Measurements from ENCODE around the gene PON1.

The PON1 gene

DNA sequence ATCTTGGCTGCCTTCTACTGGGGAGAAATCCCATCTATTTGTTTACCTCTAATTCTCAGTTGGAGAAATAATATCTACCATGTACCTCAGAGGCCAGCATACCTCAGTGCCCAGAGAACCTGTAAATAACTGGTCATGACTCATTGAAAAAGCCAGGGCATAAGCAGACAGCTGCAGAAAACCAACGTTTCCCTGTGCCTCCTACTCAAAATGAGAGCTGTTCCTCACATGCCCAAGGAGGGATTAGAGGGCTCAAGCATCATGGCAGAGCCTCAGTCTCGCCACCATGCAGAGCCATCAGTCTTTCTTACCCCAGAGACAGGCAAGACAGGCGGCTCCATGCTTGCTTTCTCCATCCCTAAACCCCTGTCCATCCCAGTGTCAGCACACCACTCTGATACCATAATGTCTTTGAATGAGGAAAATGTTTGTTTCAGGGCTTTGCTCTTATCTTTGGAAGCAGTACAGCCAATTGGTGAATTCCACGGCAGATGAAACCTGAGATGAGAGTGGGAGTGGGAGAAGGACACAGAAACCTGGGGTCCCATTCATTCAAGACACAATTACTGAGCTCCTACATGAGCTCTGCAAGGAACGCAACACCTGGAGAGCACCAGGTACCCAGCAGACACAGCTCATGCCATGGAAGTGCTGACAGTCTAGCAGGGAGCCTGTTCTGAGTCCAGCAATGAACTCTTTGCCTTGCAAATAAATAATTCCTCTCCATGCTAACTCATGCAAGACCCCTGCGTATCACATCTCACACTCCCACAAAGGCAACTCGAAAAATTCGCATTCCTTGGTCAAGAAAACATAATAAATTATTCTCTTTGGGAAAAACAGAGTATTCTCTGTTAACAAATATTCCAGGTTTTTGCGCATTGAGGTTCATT lies 21.1 kb downstream of the PON1 start:
- no peak overlapping the region for H3K4me2 ChIP-seq
- H3K36me3 ChIP-seq: no peaks in the 10 kb centered on the region
- H3K4me3 ChIP-seq: no peak overlapping the region
- no peak for TF ChIP-seq Cebpa-rat (IDR thresholded peaks at IDR 0.05)
- H3K27me3 ChIP-seq: no peaks in the 10 kb centered on the region
- no peak overlapping the region for H3K27ac ChIP-seq
- H3K4me1 ChIP-seq: no peaks in the 10 kb centered on the region
- H3K9ac ChIP-seq: no peak overlapping the region
- H4K20me1 ChIP-seq: no peaks in the 10 kb centered on the region
- H3K9me3 ChIP-seq (replicated peaks in 1 of 11): no peaks in the 10 kb centered on the region

DNA sequence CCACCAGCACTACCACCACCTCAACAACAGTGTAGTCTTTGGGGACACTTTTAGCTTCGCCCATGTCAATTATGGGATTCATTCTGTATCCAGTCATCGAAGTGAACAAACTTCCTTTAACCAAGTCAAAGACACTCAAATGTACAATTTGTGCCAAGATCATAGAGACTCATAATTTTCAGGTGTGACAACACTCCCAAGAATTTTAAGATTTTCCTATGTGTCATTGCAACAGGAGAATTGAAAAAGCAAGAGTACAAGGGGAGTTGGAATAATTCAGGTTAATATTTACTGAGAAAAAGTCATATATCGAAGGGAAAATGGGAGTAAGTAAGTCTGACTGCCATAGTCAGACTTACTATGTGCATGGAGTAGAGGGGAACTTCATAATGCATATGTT lies 26.2 kb downstream of the PON1 start:
- TF ChIP-seq Cebpa-rat (IDR thresholded peaks at IDR 0.05): no peak

DNA sequence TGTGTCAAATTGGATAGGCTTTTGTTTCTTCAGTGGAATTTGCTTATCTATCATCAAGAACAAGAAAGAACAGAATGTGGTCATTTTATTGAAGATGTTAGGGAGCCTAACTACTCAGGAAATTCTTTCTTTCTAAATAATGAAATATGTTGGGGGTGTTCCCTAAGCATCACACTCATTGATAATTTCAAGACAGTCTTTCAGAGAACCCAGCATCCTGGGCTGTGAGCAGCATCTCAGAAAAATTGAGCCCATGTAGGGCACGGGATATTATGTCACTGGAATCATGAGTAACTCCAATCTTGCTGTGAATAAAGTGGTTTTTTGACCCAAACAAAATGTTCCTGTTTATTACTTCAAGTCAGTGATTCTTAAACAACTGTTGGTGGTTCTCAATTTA lies 27.3 kb downstream of the PON1 start:
- no peaks in the 10 kb centered on the region for H3K27me3 ChIP-seq
- H3K9ac ChIP-seq: no peak overlapping the region
- no peak overlapping the region for H3K4me3 ChIP-seq
- H4K20me1 ChIP-seq: no peaks in the 10 kb centered on the region
- H3K27ac ChIP-seq: no peak overlapping the region
- H3K9me3 ChIP-seq (replicated peaks in 1 of 11): no peaks in the 10 kb centered on the region
- H3K4me1 ChIP-seq: no peaks in the 10 kb centered on the region
- H3K36me3 ChIP-seq: no peaks in the 10 kb centered on the region
- no peak for TF ChIP-seq Cebpa-rat (IDR thresholded peaks at IDR 0.05)
- no peak overlapping the region for H3K4me2 ChIP-seq

More for the DNA sequence above, 26.2 kb downstream of the PON1 start:
- Histone ChIP-seq H3K4me3 (no peak overlapping the region), H3K27ac (no peak overlapping the region), H3K27me3 (no peaks in the 10 kb centered on the region), H4K20me1 (no peaks in the 10 kb centered on the region), H3K4me1 (no peaks in the 10 kb centered on the region), H3K9me3 (replicated peaks in 1 of 11) (no peaks in the 10 kb centered on the region), H3K9ac (no peak overlapping the region), H3K4me2 (no peak overlapping the region), H3K36me3 (no peaks in the 10 kb centered on the region)

DNA sequence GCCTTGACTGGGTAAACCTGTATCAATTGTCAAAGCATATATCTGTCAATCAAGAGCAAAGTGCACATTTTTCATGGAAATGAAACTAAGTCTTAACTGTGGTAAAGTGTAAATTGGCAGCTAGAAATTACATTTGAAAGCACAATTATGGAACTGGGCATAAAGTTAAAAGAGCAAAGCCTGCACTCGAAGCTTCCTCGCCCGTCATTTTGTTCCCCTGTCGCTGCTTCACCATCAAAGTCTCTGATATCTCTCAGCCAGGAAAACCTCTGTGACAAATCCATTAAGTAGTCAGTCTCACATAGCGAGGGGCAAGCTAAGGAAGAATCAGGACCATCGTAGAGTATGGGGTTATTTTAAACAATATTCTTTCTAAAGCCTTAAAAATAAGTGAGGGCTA lies 27.9 kb downstream of the PON1 start:
- Histone ChIP-seq H4K20me1 (no peaks in the 10 kb centered on the region), H3K4me1 (peaks cover 0 to under 1% (median 0%) of the 10 kb centered on the region in 10 experiments; a peak in 1 of 20 replicates), H3K4me2 (no peak overlapping the region), H3K4me3 (no peak overlapping the region), H3K9me3 (replicated peaks in 1 of 11) (no peaks in the 10 kb centered on the region), H3K27me3 (no peaks in the 10 kb centered on the region), H3K36me3 (no peaks in the 10 kb centered on the region), H3K9ac (no peak overlapping the region), H3K27ac (no peak overlapping the region)
- no peak for TF ChIP-seq Cebpa-rat (IDR thresholded peaks at IDR 0.05)

DNA sequence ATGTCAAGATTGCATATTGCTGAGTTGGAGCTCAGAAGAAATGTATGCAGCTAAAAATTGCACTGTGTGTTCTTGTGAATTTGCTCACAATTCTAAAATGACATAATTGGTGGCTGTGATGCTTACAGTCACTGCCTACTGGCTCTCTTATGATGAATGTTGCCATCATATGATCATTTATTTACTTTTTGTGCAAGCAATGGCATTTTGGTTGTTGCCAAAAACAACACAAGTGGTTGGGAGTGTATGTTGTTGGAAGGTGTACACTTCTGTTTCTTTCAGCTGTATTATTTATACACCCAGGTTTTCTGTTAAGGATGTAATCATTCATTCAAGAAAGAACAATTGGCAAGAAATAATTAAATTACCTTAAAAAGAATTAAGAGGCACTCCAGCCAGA lies 28.9 kb downstream of the PON1 start:
- no peak for TF ChIP-seq Cebpa-rat (IDR thresholded peaks at IDR 0.05)
- H3K4me1 ChIP-seq: peaks cover 0 to 8% (median 2%) of the 10 kb centered on the region in 10 experiments; a peak in 5 of 20 replicates
- no peaks in the 10 kb centered on the region for H3K9me3 ChIP-seq (replicated peaks in 1 of 11)
- no peaks in the 10 kb centered on the region for H4K20me1 ChIP-seq
- no peak overlapping the region for H3K4me3 ChIP-seq
- no peak overlapping the region for H3K9ac ChIP-seq
- H3K4me2 ChIP-seq: no peak overlapping the region
- no peak overlapping the region for H3K27ac ChIP-seq
- H3K27me3 ChIP-seq: no peaks in the 10 kb centered on the region
- H3K36me3 ChIP-seq: no peaks in the 10 kb centered on the region

DNA sequence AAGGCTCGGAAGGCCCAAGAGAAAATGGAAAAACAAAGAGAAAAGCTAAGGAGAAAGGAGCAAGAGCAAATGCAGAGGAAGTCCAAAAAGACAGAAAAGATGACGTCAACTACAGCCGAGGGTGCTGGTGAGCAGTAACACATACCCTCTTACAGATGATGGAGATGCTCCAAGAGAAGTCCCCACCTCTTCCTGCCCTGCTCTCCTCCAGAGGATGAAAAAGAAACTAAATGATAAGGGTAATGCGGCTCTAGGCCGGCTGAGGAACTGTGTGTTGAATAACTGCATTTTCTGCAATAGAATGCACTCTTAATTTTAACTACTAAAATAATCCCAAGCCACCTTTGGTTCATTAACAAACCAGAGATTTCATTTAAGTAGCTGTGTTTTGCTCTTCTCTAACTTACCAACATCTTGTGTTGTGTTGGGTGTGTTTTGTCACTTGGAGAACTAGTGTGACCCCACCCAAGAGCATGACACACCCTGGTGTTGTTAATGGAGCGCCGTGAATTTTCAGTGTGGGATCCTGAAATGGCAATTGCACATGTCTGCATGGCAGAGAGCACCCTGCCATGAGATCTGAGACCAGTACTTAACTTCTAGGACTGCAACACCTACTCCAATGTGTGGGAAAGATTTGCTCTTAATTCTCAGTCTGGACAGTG lies 34.0 kb downstream of the PON1 start:
- Histone ChIP-seq H3K9me3 (replicated peaks in 1 of 11) (no peaks in the 10 kb centered on the region), H3K4me3 (no peak overlapping the region), H4K20me1 (no peaks in the 10 kb centered on the region), H3K27ac (no peak overlapping the region), H3K27me3 (no peaks in the 10 kb centered on the region), H3K36me3 (no peaks in the 10 kb centered on the region), H3K9ac (no peak overlapping the region), H3K4me1 (peaks cover 0 to 8% (median 2%) of the 10 kb centered on the region in 10 experiments; a peak in 5 of 20 replicates), H3K4me2 (peak overlapping the region in 1 of 11 experiments; percentile 18; a peak in 2 of 22 replicates)
- no peak for TF ChIP-seq Cebpa-rat (IDR thresholded peaks at IDR 0.05)

DNA sequence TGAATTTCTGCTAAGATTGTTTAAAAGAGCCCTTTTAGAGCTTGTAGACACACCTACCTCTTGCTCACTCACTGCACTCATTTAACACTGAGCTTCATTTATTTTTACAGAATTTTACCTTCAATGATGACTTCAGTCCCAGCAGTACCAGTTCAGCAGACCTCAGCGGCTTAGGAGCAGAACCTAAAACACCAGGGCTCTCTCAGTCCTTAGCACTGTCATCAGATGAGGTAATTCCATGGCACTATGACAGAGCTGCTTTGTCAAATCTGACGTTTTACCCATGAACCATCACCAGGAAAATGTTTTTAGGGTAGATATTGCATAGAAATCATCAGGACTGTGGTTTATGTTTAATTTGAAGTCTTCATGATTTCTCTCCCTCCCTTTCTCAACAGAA lies 38.2 kb downstream of the PON1 start:
- Histone ChIP-seq H3K27ac (no peak overlapping the region), H3K27me3 (no peaks in the 10 kb centered on the region), H3K4me1 (peaks cover 0 to 5% (median 1%) of the 10 kb centered on the region in 10 experiments; a peak in 5 of 20 replicates), H3K4me2 (no peak overlapping the region), H3K36me3 (no peaks in the 10 kb centered on the region), H3K4me3 (no peak overlapping the region), H3K9ac (no peak overlapping the region), H4K20me1 (no peaks in the 10 kb centered on the region), H3K9me3 (replicated peaks in 1 of 11) (no peaks in the 10 kb centered on the region)
- no peak for TF ChIP-seq Cebpa-rat (IDR thresholded peaks at IDR 0.05)

DNA sequence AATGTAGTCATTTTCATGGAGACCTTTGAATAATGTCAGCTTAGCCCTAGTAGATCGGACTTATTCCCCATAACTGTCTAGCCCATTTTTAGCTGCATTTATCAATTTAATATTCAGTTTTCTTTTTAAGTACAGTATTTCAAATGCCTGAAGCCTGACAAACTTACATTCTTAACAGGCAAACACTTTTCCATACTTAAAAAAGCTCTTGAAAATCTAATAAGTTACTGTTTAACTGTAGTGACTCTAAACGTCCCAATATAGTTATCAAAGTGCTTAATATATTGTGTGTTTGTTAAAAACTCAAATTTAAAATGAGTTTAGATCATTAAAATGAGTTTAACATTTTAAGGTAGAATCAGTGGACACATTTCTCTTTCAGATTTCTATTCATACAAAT lies 44.9 kb downstream of the PON1 start:
- H3K4me3 ChIP-seq: no peak overlapping the region
- H3K9ac ChIP-seq: no peak overlapping the region
- no peaks in the 10 kb centered on the region for H3K9me3 ChIP-seq (replicated peaks in 1 of 11)
- no peak overlapping the region for H3K27ac ChIP-seq
- no peaks in the 10 kb centered on the region for H3K27me3 ChIP-seq
- H4K20me1 ChIP-seq: no peaks in the 10 kb centered on the region
- no peak overlapping the region for H3K4me2 ChIP-seq
- H3K4me1 ChIP-seq: no peaks in the 10 kb centered on the region
- H3K36me3 ChIP-seq: no peaks in the 10 kb centered on the region
- TF ChIP-seq Cebpa-rat (IDR thresholded peaks at IDR 0.05): no peak

DNA sequence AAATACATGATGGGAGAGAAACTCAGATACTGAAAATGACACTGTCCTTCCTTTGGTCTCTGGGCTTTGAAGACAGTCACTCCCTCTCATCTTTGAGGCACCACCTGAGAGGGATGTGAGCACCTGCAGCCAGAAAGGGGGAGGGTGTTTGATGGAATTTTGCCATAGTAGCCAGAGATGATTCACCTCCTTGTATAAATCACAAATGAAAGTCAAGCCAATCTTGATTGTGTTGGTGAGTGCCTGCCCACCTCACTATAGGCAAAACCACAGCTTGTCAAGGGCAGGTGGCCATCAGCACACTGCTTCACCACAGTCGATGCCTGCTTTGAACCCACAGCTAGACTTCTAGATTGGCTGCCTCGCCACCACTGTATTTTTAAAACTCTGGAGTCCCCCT lies 48.2 kb downstream of the PON1 start:
- Histone ChIP-seq H3K36me3 (no peaks in the 10 kb centered on the region), H3K4me3 (no peak overlapping the region), H3K27me3 (no peaks in the 10 kb centered on the region), H4K20me1 (no peaks in the 10 kb centered on the region), H3K9ac (no peak overlapping the region), H3K4me2 (no peak overlapping the region), H3K4me1 (no peaks in the 10 kb centered on the region), H3K27ac (no peak overlapping the region), H3K9me3 (replicated peaks in 1 of 11) (no peaks in the 10 kb centered on the region)
- no peak for TF ChIP-seq Cebpa-rat (IDR thresholded peaks at IDR 0.05)

DNA sequence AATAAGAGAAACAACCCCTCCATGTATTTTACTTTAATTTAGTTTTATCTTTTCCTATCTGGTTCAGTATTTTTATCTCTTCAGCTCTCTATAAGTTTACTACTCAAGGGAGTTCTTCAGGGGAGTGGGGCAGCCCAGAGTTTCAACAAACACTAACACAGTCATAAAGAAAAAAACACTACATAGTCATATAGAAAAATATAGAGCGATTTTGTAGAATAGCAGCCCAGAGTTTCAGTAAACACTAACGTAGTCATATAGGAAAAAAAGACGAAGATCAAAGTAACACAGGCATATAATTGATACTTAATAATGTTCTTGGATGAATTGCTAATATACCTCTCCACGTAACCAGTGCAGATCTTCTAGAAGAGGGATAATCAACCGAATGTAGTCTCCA lies 54.7 kb downstream of the PON1 start:
- H3K9ac ChIP-seq: no peak overlapping the region
- H3K4me3 ChIP-seq: no peak overlapping the region
- H4K20me1 ChIP-seq: no peaks in the 10 kb centered on the region
- no peaks in the 10 kb centered on the region for H3K36me3 ChIP-seq
- no peaks in the 10 kb centered on the region for H3K4me1 ChIP-seq
- H3K4me2 ChIP-seq: no peak overlapping the region
- H3K27ac ChIP-seq: no peak overlapping the region
- no peaks in the 10 kb centered on the region for H3K27me3 ChIP-seq
- no peak for TF ChIP-seq Cebpa-rat (IDR thresholded peaks at IDR 0.05)
- no peaks in the 10 kb centered on the region for H3K9me3 ChIP-seq (replicated peaks in 1 of 11)

Measured in BLaER1 treated with 17β-estradiol and CSF1 and Interleukin-3, amounts not matched to agents 10 nM and 100 nM (cell line).